Measurements from ENCODE around the gene ECHDC1. TPM values are rescaled to one million over a fixed set of nuclear protein-coding genes. Genes with fewer than 3 reads are reported as not detected.

ECHDC1 gene
- total and polyA plus RNA-seq, 2 of the 8 experiments (the other 6 are each of a cell fraction or from before 2014, with no cell fraction given) = 11.3 to 60.5 TPM

GRCh38 chr6:127301199-127301700, 42.2 kb downstream of the ECHDC1 start (continued):
- no peak for TF ChIP-seq CHD7 (IDR thresholded peaks at IDR 0.05; ENCODE audit: insufficient replicate concordance, low read length)
- no peak for TF ChIP-seq USF2 (IDR thresholded peaks at IDR 0.05; ENCODE audit: low read length)
- TF ChIP-seq SRF (IDR thresholded peaks at IDR 0.05; ENCODE audit: low read depth, low read length) = no peak
- TF ChIP-seq NRF1 (IDR thresholded peaks at IDR 0.05; ENCODE audit: low read depth, low read length) = no peak
- TF ChIP-seq TEAD4 (IDR thresholded peaks at IDR 0.05; ENCODE audit: low read depth, low read length) = no peak
- TF ChIP-seq KDM5A (IDR thresholded peaks at IDR 0.05; ENCODE audit: low read length) = no peak
- no peak for TF ChIP-seq TBP (IDR thresholded peaks at IDR 0.05; ENCODE audit: low read depth, low read length)
- no peak for TF ChIP-seq ASH2L (IDR thresholded peaks at IDR 0.05; ENCODE audit: low read length)
- TF ChIP-seq SIX5 (IDR thresholded peaks at IDR 0.05; ENCODE audit: low read depth, low read length) = no peak
- no peak for TF ChIP-seq PHF8 (conservative IDR thresholded peaks at IDR 0.05; ENCODE audit: low read depth, low read length)
- TF ChIP-seq CHD2 (IDR thresholded peaks at IDR 0.05; ENCODE audit: low read length) = no peak
- no peak for TF ChIP-seq SIRT6 (IDR thresholded peaks at IDR 0.05; ENCODE audit: low read length)
